CD1c-positive myeloid dendritic cell (primary cell): ENCODE measurements around the gene TTC22.
"Not testable (repeated sequence)": the region's sequence is repeated elsewhere in the genome, so short reads cannot be mapped to it uniquely, and the experiment has no call there.

Experiments used
- DNase-seq: peaks from one replicate; pipeline ENCODE4 v3.0.0-alpha.2; 2016; ENCODE audit errors: extremely low spot score

The TTC22 gene

GRCh38 chr1:54786778-54787177, 14.3 kb downstream of the TTC22 start:
- no peak for DNase-seq

- DNase-seq = no peak
Measured at GRCh38 chr1:54784066-54784465, 17.1 kb downstream of the TTC22 start.

- DNase-seq = no peak
Measured at GRCh38 chr1:54782588-54782987, 18.5 kb downstream of the TTC22 start.

- no peak for DNase-seq
Measured at GRCh38 chr1:54782156-54782555, 19.0 kb downstream of the TTC22 start.

GRCh38 chr1:54781023-54781723, 19.9 kb downstream of the TTC22 start:
- DNase-seq = no peak

DNA sequence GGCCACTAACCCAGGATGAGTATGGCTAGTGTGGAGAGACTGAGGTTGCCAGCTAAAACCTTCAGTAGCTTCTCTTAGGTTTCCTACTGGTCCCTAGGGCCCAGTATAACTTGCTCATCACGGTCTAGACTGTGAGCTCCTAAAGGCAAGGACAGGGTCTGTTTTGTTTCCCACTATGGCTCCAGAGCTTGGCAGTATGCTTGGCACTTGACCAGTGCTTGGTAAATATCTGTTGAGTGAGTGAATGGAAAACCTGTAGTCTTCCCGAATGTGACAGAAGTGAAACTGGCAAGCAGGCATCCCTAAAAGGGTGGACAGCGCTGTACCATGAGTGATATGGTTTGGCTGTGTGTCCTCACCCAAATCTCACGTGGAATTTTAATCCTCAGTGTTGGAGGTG, 23.7 kb downstream of the TTC22 start:
- no peak for DNase-seq

GRCh38 chr1:54777011-54777410, 24.1 kb downstream of the TTC22 start:
- DNase-seq = no peak

DNA sequence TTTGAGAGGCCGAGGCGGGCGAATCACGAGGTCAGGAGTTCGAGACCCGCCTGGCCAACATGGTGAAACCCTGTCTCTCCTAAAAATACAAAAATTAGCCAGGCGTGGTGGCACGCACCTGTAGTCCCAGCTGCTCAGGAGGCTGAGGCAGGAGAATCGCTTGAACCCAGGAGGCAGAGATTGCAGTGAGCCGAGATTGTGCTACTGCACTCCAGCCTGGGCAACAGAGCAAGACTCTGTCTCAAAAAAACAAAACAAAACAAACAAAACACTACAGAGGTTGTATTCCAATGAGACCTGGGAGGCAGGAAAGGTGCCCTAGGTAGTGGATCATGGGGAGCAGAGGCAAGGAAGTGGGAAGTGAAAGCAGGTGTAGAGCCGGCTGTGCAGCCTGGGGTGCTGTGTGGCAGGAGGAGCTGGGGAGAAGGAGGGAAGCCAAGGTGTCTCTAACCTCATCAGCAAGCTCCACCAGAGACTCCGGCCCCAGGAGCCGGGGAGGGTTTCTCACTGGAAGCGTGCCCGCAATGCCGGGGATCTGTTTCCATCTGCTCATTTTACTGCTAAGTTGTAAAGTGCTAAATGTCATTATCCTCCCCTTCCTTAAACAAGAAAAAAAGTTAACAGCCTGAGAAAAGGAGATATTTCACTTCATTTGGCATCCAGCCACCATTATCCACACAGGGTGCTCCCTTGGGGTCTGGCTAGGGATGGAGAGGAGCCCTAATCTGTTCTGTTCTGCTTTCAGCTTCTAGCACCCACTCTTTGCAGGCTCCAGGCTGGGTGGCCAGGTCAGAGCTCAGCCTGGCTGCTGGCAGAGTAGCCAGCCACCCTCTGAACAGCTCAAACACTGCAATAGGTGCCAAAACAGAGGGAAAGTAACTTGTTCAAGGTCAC, 25.0 kb downstream of the TTC22 start:
- DNase-seq = not testable (repeated sequence)

DNA sequence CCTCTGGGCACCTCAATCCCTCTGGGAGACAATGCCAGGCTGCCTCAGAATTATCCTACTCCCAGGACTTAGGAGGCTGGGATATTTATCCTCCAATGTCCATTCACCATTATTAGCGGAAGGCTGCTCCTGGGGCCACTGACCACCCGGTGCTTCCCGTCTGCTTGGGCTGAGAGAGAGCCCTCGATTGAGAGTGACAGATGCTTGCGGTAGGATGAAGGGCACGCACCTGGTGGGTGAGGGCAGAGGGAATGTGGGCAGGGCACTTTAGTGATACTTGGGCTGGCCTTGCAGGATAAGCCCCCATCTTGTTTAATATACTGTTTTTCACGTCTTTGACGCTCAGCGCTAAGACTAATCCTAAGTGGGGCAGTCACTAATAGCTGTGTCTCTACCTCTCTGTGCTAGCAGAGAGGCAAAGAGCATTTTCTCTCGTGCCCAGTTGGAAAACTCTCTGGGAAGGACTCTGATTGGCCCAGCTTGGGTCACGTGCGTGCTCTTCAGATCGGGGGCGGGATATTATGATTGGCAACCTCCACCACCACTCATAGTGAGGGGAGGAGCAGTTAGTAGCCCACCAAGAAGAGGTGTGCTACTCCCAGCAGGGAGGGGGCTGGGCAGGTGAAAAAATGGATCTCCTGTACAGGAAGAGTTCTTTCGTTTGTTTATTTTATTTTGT, 26.2 kb downstream of the TTC22 start:
- DNase-seq = no peak

- no peak for DNase-seq
Measured at GRCh38 chr1:54772951-54773350, 28.2 kb downstream of the TTC22 start.

GRCh38 chr1:54768093-54768492, 33.0 kb downstream of the TTC22 start:
- no peak for DNase-seq

- no peak for DNase-seq
Measured at GRCh38 chr1:54767526-54767925, 33.6 kb downstream of the TTC22 start.

GRCh38 chr1:54766726-54767125, 34.4 kb downstream of the TTC22 start:
- no peak for DNase-seq

- no peak for DNase-seq
Measured at GRCh38 chr1:54764922-54765561, 36.1 kb downstream of the TTC22 start.

GRCh38 chr1:54764133-54764921, 36.8 kb downstream of the TTC22 start, which contains the start of gene PARS2:
TSS of gene PARS2 (minus strand) at chr1:54764523. CDS start at chr1:54759161, 5,362 bp downstream.
- DNase-seq = peak; percentile 100

- no peak for DNase-seq
Measured at GRCh38 chr1:54763816-54764132, 37.3 kb downstream of the TTC22 start.

GRCh38 chr1:54758678-54759348, 42.3 kb downstream of the TTC22 start:
- no peak for DNase-seq

GRCh38 chr1:54757833-54758232, 43.3 kb downstream of the TTC22 start:
- no peak for DNase-seq

GRCh38 chr1:54754486-54755285, 46.4 kb downstream of the TTC22 start:
- no peak for DNase-seq

DNA sequence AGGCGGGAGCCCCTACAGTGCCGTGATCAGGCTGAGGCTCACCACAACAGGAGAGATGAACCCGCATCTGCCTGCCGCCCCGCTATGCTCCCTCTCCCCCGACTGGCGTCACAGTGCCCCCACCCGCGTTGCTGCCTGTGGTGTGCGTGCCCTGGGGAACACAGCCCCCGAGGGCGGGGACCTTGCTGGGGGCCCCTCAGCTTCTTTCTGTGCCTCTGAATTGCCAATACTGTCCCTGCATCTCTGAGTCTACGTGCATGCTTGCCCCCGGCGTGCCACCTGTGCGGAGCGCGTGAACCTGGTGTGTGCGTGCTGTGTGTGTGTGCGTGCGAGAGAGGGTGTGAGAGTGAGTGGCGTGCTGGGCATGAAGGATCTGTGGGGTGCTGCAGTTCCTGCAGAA, 47.1 kb downstream of the TTC22 start:
- no peak for DNase-seq
